Kidney (tissue), 14 donors: ENCODE measurements around the gene VAV2. TPM values are rescaled to one million over a fixed set of nuclear protein-coding genes. Genes with fewer than 3 reads are reported as not detected.
A peak's percentile ranks its signal among the peaks of the same experiment; 100 is the strongest.

Experiments used
- DNase-seq, 5 donors: peaks; one replicate each; pipeline ENCODE4 v3.0.0-alpha.2; 2013 to 2020
- FAIRE-seq: peaks from 2 replicates; lab custom pipeline; 2012; peaks lifted over from hg19 to GRCh38; lab: Jason Lieb, UNC
- H3K27ac ChIP-seq, 2 donors: one replicate each; pipeline ENCODE4 v1.7.0; 2013; ENCODE audit warnings: low read depth in 2 of 2, low read length in 2 of 2, inconsistent platforms in 1 of 2
- H3K27me3 ChIP-seq: one replicate; pipeline ENCODE4 v1.7.1; 2013; ENCODE audit warnings: low read length, inconsistent platforms; ENCODE audit not compliant: control insufficient read depth, insufficient read depth
- H3K36me3 ChIP-seq, 3 donors: one replicate each; pipeline versions ENCODE4 v1.7.0 to v1.7.1; 2013; ENCODE audit warnings: low read length in 3 of 3, control low read depth in 1 of 3, inconsistent platforms in 1 of 3; ENCODE audit not compliant: insufficient read depth in 3 of 3, control insufficient read depth in 2 of 3
- H3K4me1 ChIP-seq, 3 donors: one replicate each; pipeline versions ENCODE4 v1.7.0 to v1.7.1; 2013; ENCODE audit warnings: low read length in 3 of 3, inconsistent platforms in 1 of 3, low read depth in 1 of 3; ENCODE audit not compliant: control insufficient read depth in 2 of 3, insufficient read depth in 2 of 3
- H3K4me3 ChIP-seq, 3 donors: one replicate each; pipeline versions ENCODE4 v1.7.0 to v1.8.1; 2013; ENCODE audit warnings: low read length in 3 of 3, control low read depth in 1 of 3, inconsistent platforms in 1 of 3
- H3K9ac ChIP-seq, 3 donors: one replicate each; pipeline versions ENCODE4 v1.7.0 to v1.7.1; 2013; ENCODE audit warnings: low read length in 3 of 3, control low read depth in 1 of 3, inconsistent platforms in 1 of 3
- H3K9me3 ChIP-seq, 3 donors: one replicate each; pipeline versions ENCODE4 v1.7.0 to v1.7.1; 2013; ENCODE audit warnings: low read length in 3 of 3, control low read depth in 1 of 3, inconsistent platforms in 1 of 3; ENCODE audit not compliant: control insufficient read depth in 2 of 3, insufficient read depth in 1 of 3
- intact Hi-C: fragments of 100-400 bp; cut with DNase I; formaldehyde crosslinking; loops from one replicate; pipeline ENCODE4 v1.11.1; 2022
- polyA plus RNA-seq: library from polyadenylated mRNA; stranded (reverse); fragments of 350-450 nt; fragmentation: Illumina TruSeq; extraction: RNeasy Lipid Tissue Mini Kit (QIAGEN cat#74804); gene quantifications from one replicate; pipeline ENCODE4 v1.2.3, GENCODE V29; 2014; ENCODE audit warnings: low read depth, low replicate concordance; ENCODE audit not compliant: insufficient read depth
- total RNA-seq: library from RNA; stranded (reverse); fragmentation: NEBNext Ultra II Directional; extraction: Animal tissue kit (Norgen Biotek cat#: 25700); gene quantifications from one replicate; pipeline ENCODE4 v1.2.1, GENCODE V29; 2021
- TF ChIP-seq, protein P1 (sequence below): IDR thresholded peaks from 3 replicates; pipeline ENCODE4 v1.5.1; 2012; ENCODE audit warnings: mild to moderate bottlenecking, moderate library complexity, borderline replicate concordance; ENCODE audit not compliant: insufficient read depth; ENCODE audit errors: extremely low read depth
- donor health status: control.
- donor health status: control.
- donor health status: control.
- donor health status: control.
- donor health status: control.
- donor health status: DM: yes; HTN: yes; CAD: no.
- donor health status: Normal renal cell carcinoma (clear cell type).

The VAV2 gene
- total and polyA plus RNA-seq, 2 donors from 2014 or later, result 22.3 to 47.1 TPM

GRCh38 chr9:133771486-133772482, 220.3 kb downstream of the VAV2 start:
- Histone ChIP-seq H3K4me3 (no peak overlapping the region), H3K9me3 (peaks cover 0 to 12% (median 4%) of the 10 kb centered on the region in 3 donors), H3K27me3 (no peaks in the 10 kb centered on the region), H3K36me3 (peaks cover 15 to 28% (median 23%) of the 10 kb centered on the region in 3 donors), H3K27ac (no peak overlapping the region), H3K4me1 (peaks cover 0 to 2% (median 0%) of the 10 kb centered on the region in 3 donors), H3K9ac (no peak overlapping the region)
- FAIRE-seq, result no peak
- intact Hi-C loops, result no loop called here
- peak in 2 of 5 donors; percentile 30 to 53 for DNase-seq
- TF ChIP-seq, protein P1, sequence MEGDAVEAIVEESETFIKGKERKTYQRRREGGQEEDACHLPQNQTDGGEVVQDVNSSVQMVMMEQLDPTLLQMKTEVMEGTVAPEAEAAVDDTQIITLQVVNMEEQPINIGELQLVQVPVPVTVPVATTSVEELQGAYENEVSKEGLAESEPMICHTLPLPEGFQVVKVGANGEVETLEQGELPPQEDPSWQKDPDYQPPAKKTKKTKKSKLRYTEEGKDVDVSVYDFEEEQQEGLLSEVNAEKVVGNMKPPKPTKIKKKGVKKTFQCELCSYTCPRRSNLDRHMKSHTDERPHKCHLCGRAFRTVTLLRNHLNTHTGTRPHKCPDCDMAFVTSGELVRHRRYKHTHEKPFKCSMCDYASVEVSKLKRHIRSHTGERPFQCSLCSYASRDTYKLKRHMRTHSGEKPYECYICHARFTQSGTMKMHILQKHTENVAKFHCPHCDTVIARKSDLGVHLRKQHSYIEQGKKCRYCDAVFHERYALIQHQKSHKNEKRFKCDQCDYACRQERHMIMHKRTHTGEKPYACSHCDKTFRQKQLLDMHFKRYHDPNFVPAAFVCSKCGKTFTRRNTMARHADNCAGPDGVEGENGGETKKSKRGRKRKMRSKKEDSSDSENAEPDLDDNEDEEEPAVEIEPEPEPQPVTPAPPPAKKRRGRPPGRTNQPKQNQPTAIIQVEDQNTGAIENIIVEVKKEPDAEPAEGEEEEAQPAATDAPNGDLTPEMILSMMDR, result no peak

DNA sequence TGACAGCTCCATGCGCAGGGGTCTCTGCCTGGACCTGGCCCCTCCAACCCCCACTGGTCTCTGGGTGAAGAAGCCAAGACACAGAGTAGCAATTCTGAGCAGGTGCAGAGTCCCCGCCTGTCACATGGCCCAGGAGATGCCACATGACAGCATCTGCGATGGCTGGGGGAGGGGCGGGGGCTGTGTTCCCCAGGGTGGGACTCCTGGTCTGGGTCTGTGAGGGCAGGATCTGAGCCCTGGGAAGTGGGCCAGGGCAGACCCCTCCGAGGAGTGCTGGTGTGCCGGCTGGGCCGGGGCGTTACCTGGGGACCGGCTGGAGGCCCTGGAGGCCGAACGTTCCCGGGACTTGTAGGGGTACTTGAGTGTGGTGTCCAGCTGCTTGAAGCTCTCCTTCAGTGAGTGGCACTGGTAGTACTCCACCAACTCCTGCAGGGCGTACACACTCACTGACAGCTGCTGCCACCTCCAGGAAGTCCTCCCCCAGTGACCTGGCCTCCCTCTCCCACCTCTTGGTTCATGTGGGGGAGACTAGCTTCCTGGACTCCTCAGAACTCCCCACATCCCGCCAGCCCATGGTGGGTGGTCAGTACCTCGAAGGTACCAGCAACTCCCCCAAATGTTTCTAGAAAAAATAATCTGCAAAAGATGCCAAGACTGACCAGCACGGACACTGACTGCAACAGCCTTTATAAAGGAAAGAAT, 221.9 kb downstream of the VAV2 start:
- Histone ChIP-seq H3K27me3 (no peaks in the 10 kb centered on the region), H3K27ac (no peak overlapping the region), H3K4me3 (no peak overlapping the region), H3K4me1 (peaks cover 0 to 2% (median 0%) of the 10 kb centered on the region in 3 donors), H3K36me3 (peaks cover 15 to 31% (median 20%) of the 10 kb centered on the region in 3 donors), H3K9me3 (peaks cover 0 to 12% (median 4%) of the 10 kb centered on the region in 3 donors), H3K9ac (no peak overlapping the region)
- TF ChIP-seq, protein P1, result no peak
- peak in 2 of 5 donors; percentile 41 to 70 for DNase-seq
- intact Hi-C loops, result no loop called here
- FAIRE-seq, result no peak

DNA sequence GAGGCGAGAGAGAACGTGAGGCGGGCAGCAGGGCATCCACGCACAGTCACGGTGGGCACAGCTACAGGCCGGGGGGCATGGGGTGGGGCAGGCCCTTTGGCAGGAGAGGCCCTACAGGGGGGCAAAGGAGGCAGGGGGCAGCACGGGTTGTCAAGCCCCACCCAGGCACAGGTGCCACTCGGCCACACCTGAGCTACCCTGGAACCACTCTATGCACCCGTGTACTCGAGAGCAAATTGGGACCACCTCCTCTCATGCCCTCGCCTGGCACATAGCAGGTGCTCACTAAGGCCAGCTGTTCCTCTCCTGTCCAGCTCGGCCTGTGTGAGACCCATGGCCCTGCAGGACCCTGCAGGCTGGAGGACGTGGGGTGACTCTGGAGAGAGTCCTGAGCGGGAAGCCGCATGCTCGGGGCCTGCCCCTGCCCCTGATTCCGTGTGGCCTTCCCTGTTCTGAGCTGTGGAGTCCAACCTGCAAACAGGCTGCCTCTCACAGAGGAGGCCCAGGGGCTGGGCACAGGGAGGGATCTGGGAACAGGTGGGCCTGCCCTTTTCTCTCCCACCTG, 222.5 kb downstream of the VAV2 start:
- intact Hi-C loops, result no loop called here
- no peaks in the 10 kb centered on the region for H3K27me3 ChIP-seq
- H3K9ac ChIP-seq, result no peak overlapping the region
- DNase-seq (peak in 2 of 5 donors; percentile 27 to 59), FAIRE-seq (no peak)
- no peak overlapping the region for H3K27ac ChIP-seq
- TF ChIP-seq, protein P1, result no peak
- H3K36me3 ChIP-seq, result peaks cover 15 to 27% (median 16%) of the 10 kb centered on the region in 3 donors
- peaks cover 0 to 12% (median 4%) of the 10 kb centered on the region in 3 donors for H3K9me3 ChIP-seq
- no peak overlapping the region for H3K4me3 ChIP-seq
- peaks cover 0 to 2% (median 0%) of the 10 kb centered on the region in 3 donors for H3K4me1 ChIP-seq
